ENCODE measurements around the gene VSIG4. TPM values are rescaled to one million over a fixed set of nuclear protein-coding genes. Genes with fewer than 3 reads are reported as not detected.

The VSIG4 gene
- total RNA-seq, 6 donors from 2014 or later, result 98.0 to 392 (median 261) TPM

- no peak for DNase-seq
- TF ChIP-seq EP300 (IDR thresholded peaks at IDR 0.05), result no peak
- no peak for TF ChIP-seq CTCF (IDR thresholded peaks at IDR 0.05)
- TF ChIP-seq POLR2AphosphoS5 (IDR thresholded peaks at IDR 0.05), result no peak
- TF ChIP-seq POLR2A (IDR thresholded peaks at IDR 0.05), result no peak
- H3K27me3 ChIP-seq, result no peaks in the 10 kb centered on the region
- no peak overlapping the region for H3K4me3 ChIP-seq
- peak in 1 of 2 donors; percentile 52 for ATAC-seq (ENCODE audit: low FRiP score in 2 of 2)
- H3K9me3 ChIP-seq, result no peaks in the 10 kb centered on the region
- 61 to 64% methylated on average over 5 of the region's 5 CpGs for WGBS, 2 donors
- H3K36me3 ChIP-seq, result no peaks in the 10 kb centered on the region
- peak overlapping the region; percentile 63 to 84 (median 74) for H3K27ac ChIP-seq
- H3K4me1 ChIP-seq, result peaks cover 0 to 18% (median 1%) of the 10 kb centered on the region in 4 donors
These were observed 26.6 kb downstream of the VSIG4 start for GRCh38 chrX:66013194-66013816.

GRCh38 chrX:66012094-66012534 is 27.8 kb downstream of the VSIG4 start:
- H3K36me3 ChIP-seq, result no peaks in the 10 kb centered on the region
- H3K4me1 ChIP-seq, result peaks cover 0 to 18% (median 1%) of the 10 kb centered on the region in 4 donors
- TF ChIP-seq POLR2AphosphoS5 (IDR thresholded peaks at IDR 0.05) (peak; percentile 46 to 58), EP300 (IDR thresholded peaks at IDR 0.05) (peak in 1 of 4 donors; percentile 12), POLR2A (IDR thresholded peaks at IDR 0.05) (no peak)
- WGBS, 2 donors, result 50 to 71% methylated on average over 1 of the region's 1 CpG
- H3K9me3 ChIP-seq, result no peaks in the 10 kb centered on the region
- H3K27me3 ChIP-seq, result no peaks in the 10 kb centered on the region
- H3K27ac ChIP-seq, result peak overlapping the region in 3 of 4 donors; percentile 63 to 78 (median 70)
- H3K4me3 ChIP-seq, result no peak overlapping the region
- DNase-seq (peak in 1 of 2 donors; percentile 65), ATAC-seq (ENCODE audit: low FRiP score in 2 of 2) (peak; percentile 36 to 38)

- Histone ChIP-seq H3K27me3 (no peaks in the 10 kb centered on the region), H3K4me1 (peaks cover 0 to 20% (median 8%) of the 10 kb centered on the region in 4 donors), H3K4me3 (no peak overlapping the region), H3K9me3 (no peaks in the 10 kb centered on the region), H3K27ac (no peak overlapping the region), H3K36me3 (no peaks in the 10 kb centered on the region)
- TF ChIP-seq EP300 (IDR thresholded peaks at IDR 0.05), result no peak
- TF ChIP-seq CTCF (IDR thresholded peaks at IDR 0.05), result no peak
- TF ChIP-seq POLR2AphosphoS5 (IDR thresholded peaks at IDR 0.05), result no peak
- no peak for DNase-seq
- 81 to 94% methylated on average over 3 of the region's 3 CpGs for WGBS, 2 donors
- ATAC-seq (ENCODE audit: low FRiP score in 2 of 2), result no peak
These were observed 30.5 kb downstream of the VSIG4 start for GRCh38 chrX:66009231-66009845.

- TF ChIP-seq CTCF (IDR thresholded peaks at IDR 0.05), result no peak
- no peak for TF ChIP-seq POLR2A (IDR thresholded peaks at IDR 0.05)
- TF ChIP-seq POLR2AphosphoS5 (IDR thresholded peaks at IDR 0.05), result no peak
- no peak for TF ChIP-seq EP300 (IDR thresholded peaks at IDR 0.05)
- peak overlapping the region in 2 of 4 donors; percentile 39 to 58 for H3K27ac ChIP-seq
- H3K9me3 ChIP-seq, result no peaks in the 10 kb centered on the region
- DNase-seq (no peak), ATAC-seq (ENCODE audit: low FRiP score in 2 of 2) (no peak)
- H3K27me3 ChIP-seq, result no peaks in the 10 kb centered on the region
- H3K36me3 ChIP-seq, result no peaks in the 10 kb centered on the region
- no peak overlapping the region for H3K4me3 ChIP-seq
- WGBS, 2 donors, result 48 to 76% methylated on average over 3 of the region's 3 CpGs
- H3K4me1 ChIP-seq, result peaks cover 0 to 20% (median 8%) of the 10 kb centered on the region in 4 donors
These were observed 31.4 kb downstream of the VSIG4 start for GRCh38 chrX:66008328-66008970.

- DNase-seq (no peak), ATAC-seq (ENCODE audit: low FRiP score in 2 of 2) (no peak)
- Histone ChIP-seq H3K4me1 (peaks cover 0 to 20% (median 8%) of the 10 kb centered on the region in 4 donors), H3K36me3 (no peaks in the 10 kb centered on the region), H3K4me3 (no peak overlapping the region), H3K27me3 (no peaks in the 10 kb centered on the region), H3K9me3 (no peaks in the 10 kb centered on the region), H3K27ac (peak overlapping the region in 2 of 4 donors; percentile 39 to 58)
- TF ChIP-seq POLR2AphosphoS5 (IDR thresholded peaks at IDR 0.05) (no peak), POLR2A (IDR thresholded peaks at IDR 0.05) (no peak), CTCF (IDR thresholded peaks at IDR 0.05) (no peak), EP300 (IDR thresholded peaks at IDR 0.05) (no peak)
These were observed 32.0 kb downstream of the VSIG4 start for GRCh38 chrX:66007851-66008250.
